GM13977 (cell line): Measurements from ENCODE around the gene TAF4B.

Experiments
- DNase-seq: peaks from one replicate; pipeline ENCODE4 v3.0.0; 2012; ENCODE audit warnings: low spot score
- CTCF ChIP-seq: IDR thresholded peaks from 2 replicates; pipeline ENCODE4 v1.5.1; 2012; ENCODE audit warnings: mild to moderate bottlenecking, control low read depth; ENCODE audit not compliant: insufficient read depth; ENCODE audit errors: extremely low read depth, missing control alignments
- in situ Hi-C: fragments of 300-500 bp; cut with MboI; formaldehyde crosslinking; loops from one replicate; pipeline ENCODE4 v1.12.0; 2022; ENCODE audit warnings: low sequenced_read_pairs, low pct_unique_long_range_greater_than_20kb, mixed read lengths, inconsistent platforms; ENCODE audit not compliant: unreplicated experiment

The TAF4B gene

DNA sequence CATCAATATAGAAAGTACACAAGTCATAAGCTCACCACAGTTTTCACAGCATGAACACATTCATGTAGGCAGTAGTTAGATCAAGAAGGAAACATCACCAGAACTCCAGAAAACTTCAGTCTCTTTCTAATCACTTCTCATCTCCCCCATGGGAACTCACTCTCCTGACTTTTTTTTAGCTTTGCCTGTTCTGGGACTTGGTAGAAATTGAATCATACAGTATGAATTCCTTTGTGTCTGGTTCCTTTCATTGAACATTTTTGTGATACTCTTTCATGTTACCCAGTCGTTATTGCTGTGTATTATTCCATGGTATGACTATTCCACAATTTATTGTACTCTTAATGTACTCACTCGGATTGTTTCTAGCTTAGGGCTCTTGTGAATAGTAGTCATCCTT, 160.2 kb downstream of the TAF4B start:
- in situ Hi-C loops = no loop called here
- no peak for DNase-seq
- no peak for TF ChIP-seq CTCF

GRCh38 chr18:26394047-26394654, 167.9 kb downstream of the TAF4B start:
- no peak for DNase-seq
- TF ChIP-seq CTCF = no peak
- in situ Hi-C loops = no loop called here

DNA sequence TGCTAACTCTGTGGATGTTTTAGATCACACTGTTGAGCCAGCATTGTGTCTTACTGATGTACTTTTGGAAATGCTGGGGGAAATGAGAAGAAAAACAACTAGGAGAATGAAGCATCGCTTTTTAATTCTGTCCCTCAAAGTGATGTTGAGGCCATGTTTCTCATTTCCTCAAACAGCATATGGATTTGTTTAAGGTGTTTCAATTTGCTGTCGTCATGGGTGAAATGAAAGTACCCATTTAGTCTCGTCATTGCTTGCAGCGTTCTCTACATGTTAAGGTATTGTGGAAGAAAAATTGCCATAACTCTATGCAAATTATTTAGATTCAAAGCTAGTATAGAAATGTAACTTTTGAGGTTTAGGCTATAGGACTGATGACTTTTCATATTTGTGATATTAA, 170.8 kb downstream of the TAF4B start:
- in situ Hi-C loops = no loop called here
- no peak for DNase-seq
- TF ChIP-seq CTCF = no peak

DNA sequence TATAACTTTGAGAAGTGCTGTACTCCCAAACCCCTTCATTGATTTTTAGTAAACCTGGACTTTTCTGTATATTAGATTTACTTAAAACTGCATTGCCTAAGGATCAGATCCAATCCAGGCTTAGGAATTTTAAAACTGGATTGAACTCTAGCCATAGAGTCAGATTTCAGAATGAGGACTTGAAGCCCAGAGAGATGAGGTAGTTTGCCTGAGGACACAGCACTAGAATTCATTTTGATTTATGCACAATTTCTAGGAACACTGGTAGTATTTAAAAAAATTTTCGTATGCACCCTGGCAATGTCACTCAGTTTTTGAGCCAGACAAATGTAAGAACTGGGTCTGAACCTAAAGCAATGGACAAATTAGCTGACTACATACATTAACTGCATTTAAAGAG, 177.2 kb downstream of the TAF4B start:
- in situ Hi-C loops = loop anchor here (10.0 kb wide), 1 partner anchor 241 kb away; no protein-coding TSS in a partner anchor
- DNase-seq = no peak
- no peak for TF ChIP-seq CTCF

DNA sequence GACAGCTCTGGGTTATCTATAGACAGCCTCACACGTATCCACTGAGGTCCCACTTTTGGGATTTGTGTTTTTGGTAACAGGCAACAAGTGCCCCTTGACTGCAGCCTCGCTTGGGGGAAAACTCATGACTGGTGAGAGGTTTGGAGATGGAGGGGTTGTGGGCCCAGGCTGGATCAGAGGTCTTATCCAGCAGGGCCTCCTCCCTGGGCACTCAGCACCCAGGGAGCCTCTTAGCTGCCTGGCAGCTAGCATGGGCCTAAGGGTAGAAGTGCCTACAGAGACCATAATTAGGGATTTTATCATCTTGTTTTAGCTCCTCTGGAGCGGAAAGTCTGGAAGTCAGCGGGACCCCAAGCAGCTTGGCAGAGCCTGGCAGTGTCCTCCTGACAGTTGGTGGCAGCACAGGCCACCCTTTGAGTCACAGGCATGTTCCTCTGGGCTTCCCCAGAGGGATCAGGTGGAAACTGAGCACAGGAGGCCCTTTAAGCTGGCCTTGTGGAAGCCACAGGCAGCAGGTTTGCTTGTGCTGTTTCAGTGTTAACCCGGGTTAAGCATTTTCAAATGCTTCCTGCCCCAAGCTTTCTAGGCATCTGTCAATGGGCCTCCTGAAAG, 179.1 kb downstream of the TAF4B start:
- DNase-seq = peak; percentile 70
- in situ Hi-C loops = loop anchor here (10.0 kb wide), 1 partner anchor 240 kb away; no protein-coding TSS in a partner anchor
- peak; percentile 91 for TF ChIP-seq CTCF

GRCh38 chr18:26406324-26406723, 180.1 kb downstream of the TAF4B start:
- DNase-seq = no peak
- TF ChIP-seq CTCF = no peak
- in situ Hi-C loops = loop anchor here (10.0 kb wide), 1 partner anchor 238 kb away; no protein-coding TSS in a partner anchor
